Measurements from ENCODE around the gene VAC14. TPM values are rescaled to one million over a fixed set of nuclear protein-coding genes. Genes with fewer than 3 reads are reported as not detected.

VAC14 gene
- total RNA-seq, 2 donors from 2014 or later: 22.1 to 26.5 TPM

DNA sequence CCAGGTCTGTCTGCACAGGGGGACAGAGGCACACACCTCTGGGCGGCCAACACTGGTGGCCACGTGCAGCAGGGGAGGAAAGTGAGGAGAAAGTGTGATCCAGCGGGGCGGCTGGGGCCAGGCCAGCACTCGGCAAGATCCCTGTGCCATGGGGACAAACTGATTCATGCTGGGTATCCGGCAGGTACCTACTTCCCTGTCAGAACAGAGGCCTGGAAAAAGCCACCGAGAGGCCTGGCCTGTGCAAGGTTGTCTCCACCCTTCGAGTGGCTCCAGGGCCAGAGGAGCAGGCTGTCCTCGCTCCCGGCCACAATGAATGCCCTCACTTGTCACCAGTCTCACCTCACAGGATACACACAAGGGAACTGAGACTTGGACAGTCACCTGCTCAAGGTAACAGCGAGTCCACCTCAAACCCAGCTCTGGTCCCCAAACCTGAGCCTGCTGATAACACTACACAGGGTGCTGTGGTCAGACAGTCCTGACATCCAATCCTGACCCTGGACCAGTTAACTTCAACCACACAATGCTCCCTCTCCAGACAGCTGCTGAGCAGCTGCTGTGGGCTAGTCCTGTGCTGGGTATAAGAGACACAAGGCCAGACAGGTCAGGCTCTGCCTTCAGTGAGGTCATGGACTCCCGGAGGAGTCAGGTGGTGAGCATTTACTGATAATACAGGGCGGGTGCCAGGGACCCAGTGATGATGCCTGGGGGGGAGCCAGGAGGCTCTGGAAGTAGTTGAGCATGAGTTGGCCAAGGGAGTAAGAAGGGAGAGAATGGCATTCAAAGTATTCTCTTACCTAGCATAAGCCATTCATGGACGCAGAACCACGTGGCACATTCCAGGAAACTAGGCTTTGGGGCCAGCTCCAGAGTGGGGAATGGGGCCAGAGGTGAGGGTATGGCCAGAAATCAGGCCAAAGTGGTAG is 53.0 kb downstream of the VAC14 start:
- no peak overlapping the region for H3K27ac ChIP-seq
- no peak for DNase-seq (ENCODE audit: low spot score)
- TF ChIP-seq, protein P1, sequence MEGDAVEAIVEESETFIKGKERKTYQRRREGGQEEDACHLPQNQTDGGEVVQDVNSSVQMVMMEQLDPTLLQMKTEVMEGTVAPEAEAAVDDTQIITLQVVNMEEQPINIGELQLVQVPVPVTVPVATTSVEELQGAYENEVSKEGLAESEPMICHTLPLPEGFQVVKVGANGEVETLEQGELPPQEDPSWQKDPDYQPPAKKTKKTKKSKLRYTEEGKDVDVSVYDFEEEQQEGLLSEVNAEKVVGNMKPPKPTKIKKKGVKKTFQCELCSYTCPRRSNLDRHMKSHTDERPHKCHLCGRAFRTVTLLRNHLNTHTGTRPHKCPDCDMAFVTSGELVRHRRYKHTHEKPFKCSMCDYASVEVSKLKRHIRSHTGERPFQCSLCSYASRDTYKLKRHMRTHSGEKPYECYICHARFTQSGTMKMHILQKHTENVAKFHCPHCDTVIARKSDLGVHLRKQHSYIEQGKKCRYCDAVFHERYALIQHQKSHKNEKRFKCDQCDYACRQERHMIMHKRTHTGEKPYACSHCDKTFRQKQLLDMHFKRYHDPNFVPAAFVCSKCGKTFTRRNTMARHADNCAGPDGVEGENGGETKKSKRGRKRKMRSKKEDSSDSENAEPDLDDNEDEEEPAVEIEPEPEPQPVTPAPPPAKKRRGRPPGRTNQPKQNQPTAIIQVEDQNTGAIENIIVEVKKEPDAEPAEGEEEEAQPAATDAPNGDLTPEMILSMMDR (IDR thresholded peaks at IDR 0.05): no peak
- peaks cover 12% of the 10 kb centered on the region for H3K36me3 ChIP-seq
- no peak overlapping the region for H3K4me3 ChIP-seq
- H3K4me1 ChIP-seq: peaks cover 0 to 58% of the 10 kb centered on the region in 2 donors
- H3K9me3 ChIP-seq: no peaks in the 10 kb centered on the region
- H3K27me3 ChIP-seq: no peaks in the 10 kb centered on the region

- Histone ChIP-seq H3K27ac (peak overlapping the region; percentile 62 to 77), H3K36me3 (peaks cover 13% of the 10 kb centered on the region), H3K27me3 (no peaks in the 10 kb centered on the region), H3K4me1 (peaks cover 0 to 52% of the 10 kb centered on the region in 2 donors), H3K9me3 (no peaks in the 10 kb centered on the region), H3K4me3 (no peak overlapping the region)
- DNase-seq (ENCODE audit: low spot score): peak; percentile 87
- TF ChIP-seq, protein P1 (IDR thresholded peaks at IDR 0.05): no peak
Measured at GRCh38 chr16:70746708-70747424, 54.1 kb downstream of the VAC14 start.

DNA sequence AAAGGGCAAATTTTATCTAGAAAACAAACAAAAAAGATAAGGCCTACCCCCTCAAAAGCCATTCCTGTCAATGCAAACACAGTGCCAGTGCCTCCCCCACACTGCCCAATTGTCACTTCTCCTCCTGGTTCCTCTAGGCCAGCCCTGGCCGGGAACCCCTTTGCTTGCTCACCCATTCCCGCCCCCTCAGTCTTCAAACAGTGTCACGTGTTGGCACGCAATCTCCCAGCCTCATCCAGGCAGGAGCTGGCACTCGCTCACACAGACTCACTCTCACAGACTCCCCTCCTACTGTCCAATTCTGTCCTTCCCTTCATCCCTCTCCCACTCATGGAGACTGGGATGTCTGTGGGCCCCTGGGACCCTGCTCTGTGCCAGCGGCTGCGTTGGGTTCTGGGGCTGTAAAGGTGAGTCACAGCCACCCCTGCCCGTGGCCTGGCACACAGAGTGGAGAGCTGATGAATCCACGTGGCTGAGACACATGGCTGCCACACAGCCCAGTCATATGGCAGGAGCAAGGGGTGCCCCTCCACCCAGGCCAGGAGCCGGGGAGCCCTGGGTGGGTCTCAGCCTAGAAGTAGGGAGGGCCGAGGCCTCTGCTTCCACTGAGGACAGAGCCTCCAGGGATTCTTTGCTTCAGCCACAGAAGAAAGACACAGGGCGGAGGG is 54.8 kb downstream of the VAC14 start:
- TF ChIP-seq, protein P1 (IDR thresholded peaks at IDR 0.05): no peak
- H3K27me3 ChIP-seq: no peaks in the 10 kb centered on the region
- no peak overlapping the region for H3K4me3 ChIP-seq
- H3K9me3 ChIP-seq: no peaks in the 10 kb centered on the region
- H3K36me3 ChIP-seq: peaks cover 13% of the 10 kb centered on the region
- H3K4me1 ChIP-seq: peaks cover 0 to 45% of the 10 kb centered on the region in 2 donors
- H3K27ac ChIP-seq: peak overlapping the region; percentile 62 to 77
- DNase-seq (ENCODE audit: low spot score): peak; percentile 85

DNA sequence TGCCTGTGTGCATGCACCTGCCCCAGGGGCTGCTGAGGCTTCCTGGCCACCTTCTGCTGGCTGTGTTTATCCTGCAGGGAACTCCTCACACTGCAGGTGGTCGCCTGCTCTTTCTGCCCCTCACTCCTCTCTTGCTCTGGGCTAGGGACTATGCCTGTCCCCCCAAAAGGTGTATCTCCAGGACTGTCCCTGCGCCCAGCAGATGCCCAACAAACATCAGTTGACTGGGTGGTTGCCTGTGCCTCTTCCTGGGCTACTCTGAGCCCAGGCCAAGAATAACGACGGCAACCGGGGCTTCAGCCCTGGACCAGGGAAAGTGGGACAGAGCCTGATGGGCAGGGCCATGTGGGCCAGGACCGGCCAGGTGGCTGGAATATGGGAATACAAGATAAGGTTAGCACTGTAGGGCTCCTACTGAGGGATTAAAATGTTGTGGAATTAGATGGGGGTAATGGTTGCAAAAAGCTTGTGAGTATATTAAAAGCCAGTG is 55.4 kb downstream of the VAC14 start:
- Histone ChIP-seq H3K4me1 (peaks cover 0 to 44% of the 10 kb centered on the region in 2 donors), H3K36me3 (peaks cover 13% of the 10 kb centered on the region), H3K9me3 (no peaks in the 10 kb centered on the region), H3K27ac (peak overlapping the region in 1 of 2 donors; percentile 77), H3K27me3 (no peaks in the 10 kb centered on the region), H3K4me3 (no peak overlapping the region)
- TF ChIP-seq, protein P1 (IDR thresholded peaks at IDR 0.05): no peak
- DNase-seq (ENCODE audit: low spot score): no peak

- DNase-seq (ENCODE audit: low spot score): no peak
- peaks cover 0 to 44% of the 10 kb centered on the region in 2 donors for H3K4me1 ChIP-seq
- H3K27ac ChIP-seq: no peak overlapping the region
- H3K4me3 ChIP-seq: no peak overlapping the region
- H3K27me3 ChIP-seq: no peaks in the 10 kb centered on the region
- H3K36me3 ChIP-seq: peaks cover 13% of the 10 kb centered on the region
- H3K9me3 ChIP-seq: no peaks in the 10 kb centered on the region
- TF ChIP-seq, protein P1 (IDR thresholded peaks at IDR 0.05): no peak
Measured at GRCh38 chr16:70744366-70744765, 56.6 kb downstream of the VAC14 start.

Data from right atrium auricular region (tissue), 2 donors.